GM19193 (cell line): ENCODE results near the gene GJD4.
A peak's percentile ranks its signal among the peaks of the same experiment; 100 is the strongest.

Source experiments
- POLR2A ChIP-seq: IDR thresholded peaks from 4 replicates; pipeline ENCODE4 v1.6.1; 2011; ENCODE audit not compliant: insufficient read depth, insufficient read length; ENCODE audit errors: extremely low read depth

The GJD4 gene

GRCh38 chr10:35633006-35633980 lies 28.2 kb downstream of the GJD4 start:
- no peak for TF ChIP-seq POLR2A

- TF ChIP-seq POLR2A, result no peak
These were observed 30.4 kb downstream of the GJD4 start for GRCh38 chr10:35635576-35635975.

DNA sequence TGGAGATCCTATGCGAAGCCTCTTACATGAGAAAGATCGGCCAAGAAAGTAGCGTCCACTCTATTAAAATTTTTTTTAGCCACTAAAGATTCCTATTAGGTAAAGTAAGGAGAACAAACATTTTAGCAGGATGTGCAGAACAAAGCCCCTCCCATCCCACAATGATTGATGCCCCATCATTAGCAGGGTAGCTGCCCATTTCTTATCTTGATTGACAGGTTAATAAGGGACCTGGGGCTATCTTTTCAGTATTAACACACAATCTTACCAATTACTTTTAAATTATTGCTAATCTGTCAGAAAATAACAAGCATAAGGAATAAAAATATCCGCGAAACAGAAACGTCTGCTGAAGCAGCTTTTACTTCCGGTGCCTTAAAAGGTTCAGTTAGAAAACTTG lies 31.8 kb downstream of the GJD4 start:
- TF ChIP-seq POLR2A, result no peak

- no peak for TF ChIP-seq POLR2A
These were observed 32.3 kb downstream of the GJD4 start for GRCh38 chr10:35637462-35637861.

DNA sequence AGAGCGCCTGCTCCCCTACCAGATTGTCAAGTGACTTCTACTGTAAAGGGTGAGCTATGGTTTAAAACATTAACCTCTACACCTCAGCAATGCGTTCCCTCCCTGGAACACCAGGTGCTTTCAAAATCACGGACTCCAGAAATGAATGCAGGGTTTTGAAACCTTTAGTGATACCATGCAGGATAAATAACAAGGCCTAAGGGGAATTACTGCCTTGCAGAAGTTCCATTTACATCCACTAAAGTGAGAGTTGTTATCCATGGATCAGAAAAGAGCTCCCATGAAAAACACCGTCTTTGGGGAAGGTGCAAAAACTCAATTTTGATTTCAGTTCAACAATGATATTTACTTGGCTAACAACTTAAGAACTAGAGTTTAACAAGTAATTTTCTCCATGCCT lies 33.0 kb downstream of the GJD4 start:
- TF ChIP-seq POLR2A, result no peak

GRCh38 chr10:35639021-35639727 lies 34.0 kb downstream of the GJD4 start:
- TF ChIP-seq POLR2A, result no peak

GRCh38 chr10:35639728-35640401 lies 34.7 kb downstream of the GJD4 start:
- TF ChIP-seq POLR2A, result no peak

DNA sequence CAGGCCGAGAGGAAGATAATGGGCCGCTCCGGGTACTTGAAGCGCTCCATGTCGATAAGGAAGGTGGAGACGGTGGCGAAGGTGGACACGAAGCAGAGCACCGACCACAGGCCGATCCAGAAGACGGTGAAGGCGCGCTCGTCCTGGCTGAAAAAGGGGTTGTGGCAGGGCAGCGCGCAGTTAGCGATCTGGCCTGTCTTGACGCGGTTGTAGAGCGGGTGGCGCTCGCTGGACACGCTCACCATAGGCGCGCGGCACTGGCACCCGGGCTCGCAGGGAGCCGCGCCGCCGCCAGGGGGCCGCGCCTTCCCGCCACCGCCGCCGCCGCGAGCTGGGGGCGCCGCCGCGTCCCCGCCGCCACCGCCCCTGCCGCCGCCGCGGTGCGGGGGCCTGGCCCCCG lies 35.3 kb downstream of the GJD4 start:
- no peak for TF ChIP-seq POLR2A

GRCh38 chr10:35640951-35641675 lies 36.0 kb downstream of the GJD4 start:
- TF ChIP-seq POLR2A, result no peak

DNA sequence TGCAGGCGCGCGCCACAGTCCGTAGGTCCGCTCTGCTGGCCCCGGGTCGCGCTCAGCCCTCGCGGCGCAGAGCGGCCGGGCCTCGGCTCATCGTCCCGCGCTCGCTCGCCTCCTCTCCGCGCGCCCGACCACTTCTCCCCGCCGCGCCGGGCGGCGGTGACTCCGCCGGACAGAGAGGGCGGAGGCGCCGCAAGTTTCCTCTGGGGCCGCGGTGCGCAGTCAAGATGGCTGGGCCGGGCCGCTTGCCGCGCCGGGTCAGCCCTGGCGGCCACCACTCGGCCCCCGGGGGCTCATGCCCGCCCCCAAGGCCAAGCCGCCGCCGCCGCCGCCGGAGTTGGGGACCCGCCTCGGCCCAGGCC lies 36.5 kb downstream of the GJD4 start:
- no peak for TF ChIP-seq POLR2A

DNA sequence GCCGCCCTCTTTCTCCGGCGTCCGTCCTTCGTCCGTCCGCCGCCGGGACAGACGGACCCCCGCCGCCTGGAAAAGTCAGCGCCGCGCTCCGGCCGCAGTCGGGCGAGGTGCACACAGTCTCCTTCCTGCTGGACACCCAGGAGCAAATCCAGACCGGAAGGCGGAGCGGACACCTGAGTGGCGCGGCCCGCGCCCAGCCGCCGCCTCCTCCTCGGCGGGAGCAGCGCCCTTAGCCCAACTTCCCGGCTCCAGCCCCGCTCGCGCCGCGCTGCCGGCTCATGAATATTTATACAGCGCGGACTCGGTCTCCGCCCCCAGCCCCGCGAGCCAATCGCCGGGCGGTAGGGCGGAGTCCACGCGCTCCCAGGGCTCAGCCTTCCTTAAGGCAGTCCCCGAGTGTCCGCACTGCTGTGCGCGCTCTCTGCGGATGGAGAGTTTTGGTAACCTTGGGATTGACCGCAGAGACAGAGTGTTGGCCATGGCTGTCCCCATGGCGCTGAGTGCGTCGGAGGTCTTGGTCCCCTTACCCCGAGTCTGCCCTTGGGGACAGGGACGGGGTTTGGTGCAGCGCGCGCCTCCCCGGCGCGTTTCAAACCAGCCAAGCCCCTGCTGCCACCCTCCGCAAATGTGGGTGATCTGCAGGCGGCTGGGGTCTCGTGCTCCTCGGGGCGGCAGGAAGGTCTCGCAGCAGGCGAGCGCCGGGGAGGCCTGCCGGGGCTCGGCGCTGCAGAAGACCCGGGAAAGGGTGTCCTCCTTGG lies 37.1 kb downstream of the GJD4 start, which contains the start of gene FZD8:
Gene FZD8 (minus strand): TSS at position 262 of the 758 bp plus-strand sequence. CDS start 867 bp downstream, outside the sequence.
- TF ChIP-seq POLR2A, result peak; percentile 25

GRCh38 chr10:35642793-35643114 lies 37.6 kb downstream of the GJD4 start:
- TF ChIP-seq POLR2A, result no peak

DNA sequence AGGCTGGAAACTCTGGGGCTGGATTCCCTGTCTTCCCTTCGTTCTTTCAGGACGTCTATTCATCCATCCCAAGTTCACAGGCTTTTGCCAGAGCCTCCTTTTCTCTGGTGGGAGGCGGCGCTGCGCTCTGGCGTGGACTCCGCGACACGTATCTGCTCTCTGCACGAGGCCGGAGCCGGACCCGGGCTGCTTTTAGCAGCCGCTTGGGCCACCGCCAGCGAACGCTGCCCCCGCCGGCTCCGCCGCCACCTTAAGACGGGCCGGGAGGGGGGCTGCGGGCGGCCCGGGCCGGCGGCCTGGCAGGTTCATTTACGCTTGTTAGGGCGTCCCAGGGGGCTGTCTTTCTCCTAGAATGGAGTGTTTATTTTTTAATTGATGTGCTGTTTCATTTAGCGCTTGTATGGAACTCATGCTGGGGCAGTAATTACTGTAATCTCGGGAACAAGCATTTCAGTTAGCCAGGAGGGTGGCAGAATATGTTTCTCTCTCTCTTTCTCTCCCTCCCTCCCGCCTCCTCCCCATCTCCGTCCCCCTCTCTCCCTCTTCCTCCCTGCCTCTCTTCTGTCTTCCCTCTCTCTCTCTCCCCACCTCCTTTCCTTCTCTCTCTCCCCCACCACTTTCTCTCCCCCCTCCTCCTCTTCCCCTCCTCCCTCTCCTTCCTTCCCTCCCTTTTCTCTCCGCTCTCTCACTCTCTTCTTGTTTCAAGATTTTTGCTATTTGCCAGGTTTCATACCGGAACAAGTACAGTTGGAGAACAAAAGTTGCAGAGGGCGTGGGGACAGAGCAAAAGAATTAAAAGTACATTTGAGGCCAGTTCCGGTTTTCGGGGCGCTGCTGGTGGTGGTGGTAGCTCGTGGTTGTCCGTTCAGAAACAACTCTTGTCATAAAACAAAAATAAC lies 38.3 kb downstream of the GJD4 start:
- no peak for TF ChIP-seq POLR2A
